HG03097 (cell line): Measurements from ENCODE around the gene PABPN1L.

Source experiments
- ATAC-seq: cut with Tn5 transposase; IDR thresholded peaks from one replicate; pipeline ENCODE4 v1.9.1; 2021; ENCODE audit not compliant: unreplicated experiment, low FRiP score

The PABPN1L gene

GRCh38 chr16:88854306-88855111 is 12.0 kb downstream of the PABPN1L start:
- no peak for ATAC-seq

- no peak for ATAC-seq
Observed at GRCh38 chr16:88853325-88853941, 13.0 kb downstream of the PABPN1L start.

- ATAC-seq = no peak
Observed at GRCh38 chr16:88851616-88852015, 14.8 kb downstream of the PABPN1L start.

- no peak for ATAC-seq
Observed at GRCh38 chr16:88850531-88851199, 15.8 kb downstream of the PABPN1L start.

- ATAC-seq = no peak
Observed at GRCh38 chr16:88848557-88848956, 17.9 kb downstream of the PABPN1L start.

GRCh38 chr16:88847654-88848053 is 18.8 kb downstream of the PABPN1L start:
- ATAC-seq = no peak

- no peak for ATAC-seq
Observed at GRCh38 chr16:88846088-88846487, 20.4 kb downstream of the PABPN1L start.

GRCh38 chr16:88844419-88845036 is 21.9 kb downstream of the PABPN1L start:
- ATAC-seq = no peak

GRCh38 chr16:88843256-88843655 is 23.2 kb downstream of the PABPN1L start:
- no peak for ATAC-seq

- no peak for ATAC-seq
Observed at GRCh38 chr16:88842806-88843205, 23.7 kb downstream of the PABPN1L start.

- ATAC-seq = no peak
Observed at GRCh38 chr16:88842308-88842756, 24.1 kb downstream of the PABPN1L start.

- ATAC-seq = no peak
Observed at GRCh38 chr16:88841521-88842307, 24.7 kb downstream of the PABPN1L start.

GRCh38 chr16:88840600-88841215 is 25.8 kb downstream of the PABPN1L start:
- ATAC-seq = no peak

GRCh38 chr16:88839745-88840599 is 26.5 kb downstream of the PABPN1L start:
- no peak for ATAC-seq

- ATAC-seq = no peak
Observed at GRCh38 chr16:88839026-88839529, 27.4 kb downstream of the PABPN1L start.

- ATAC-seq = no peak
Observed at GRCh38 chr16:88838566-88838965, 27.9 kb downstream of the PABPN1L start.

- ATAC-seq = no peak
Observed at GRCh38 chr16:88837806-88838205, 28.7 kb downstream of the PABPN1L start.

GRCh38 chr16:88836791-88837190 is 29.7 kb downstream of the PABPN1L start:
- ATAC-seq = no peak

GRCh38 chr16:88835818-88836217 is 30.6 kb downstream of the PABPN1L start:
- ATAC-seq = no peak
